ENCODE measurements around the gene SLC44A5.

Gene SLC44A5

GRCh38 chr1:75588779-75589475, 22.0 kb downstream of the SLC44A5 start:
- no peak for DNase-seq

- DNase-seq: no peak
These were observed 23.2 kb downstream of the SLC44A5 start for GRCh38 chr1:75587692-75588091.

- no peak for DNase-seq
These were observed 27.6 kb downstream of the SLC44A5 start for GRCh38 chr1:75583282-75583681.

- no peak for DNase-seq
These were observed 28.1 kb downstream of the SLC44A5 start for GRCh38 chr1:75582725-75583261.

GRCh38 chr1:75579046-75579445, 31.9 kb downstream of the SLC44A5 start:
- no peak for DNase-seq

- DNase-seq: no peak
These were observed 35.1 kb downstream of the SLC44A5 start for GRCh38 chr1:75575837-75576236.

- no peak for DNase-seq
These were observed 43.7 kb downstream of the SLC44A5 start for GRCh38 chr1:75567191-75567590.

- no peak for DNase-seq
These were observed 51.1 kb downstream of the SLC44A5 start for GRCh38 chr1:75559800-75560199.

- DNase-seq: no peak
These were observed 51.8 kb downstream of the SLC44A5 start for GRCh38 chr1:75559136-75559535.

- DNase-seq: no peak
These were observed 56.0 kb downstream of the SLC44A5 start for GRCh38 chr1:75554870-75555269.

GRCh38 chr1:75554181-75554580, 56.7 kb downstream of the SLC44A5 start:
- no peak for DNase-seq

- DNase-seq: no peak
These were observed 60.4 kb downstream of the SLC44A5 start for GRCh38 chr1:75550559-75550958.

GRCh38 chr1:75548721-75549480, 62.0 kb downstream of the SLC44A5 start:
- DNase-seq: no peak

GRCh38 chr1:75543705-75544104, 67.2 kb downstream of the SLC44A5 start:
- no peak for DNase-seq

GRCh38 chr1:75542818-75543570, 67.9 kb downstream of the SLC44A5 start:
- DNase-seq: no peak

- no peak for DNase-seq
These were observed 71.4 kb downstream of the SLC44A5 start for GRCh38 chr1:75539230-75540116.

- no peak for DNase-seq
These were observed 77.8 kb downstream of the SLC44A5 start for GRCh38 chr1:75533085-75533484.

- no peak for DNase-seq
These were observed 79.3 kb downstream of the SLC44A5 start for GRCh38 chr1:75531570-75531969.

GRCh38 chr1:75529488-75529887, 81.4 kb downstream of the SLC44A5 start:
- no peak for DNase-seq

- no peak for DNase-seq
These were observed 82.9 kb downstream of the SLC44A5 start for GRCh38 chr1:75528001-75528400.

GRCh38 chr1:75522389-75522788, 88.5 kb downstream of the SLC44A5 start:
- no peak for DNase-seq

- no peak for DNase-seq
These were observed 89.3 kb downstream of the SLC44A5 start for GRCh38 chr1:75521658-75522057.
